B cell (primary cell): ENCODE data around the gene C2CD4A. TPM values are rescaled to one million over a fixed set of nuclear protein-coding genes. Genes with fewer than 3 reads are reported as not detected.

ENCODE experiments used
- ATAC-seq: fragments of 200-7000 bp; cut with Tn5 transposase; one replicate; pipeline ENCODE4 v1.10.0; 2021; ENCODE audit warnings: low read depth, mild to moderate bottlenecking, moderate number of reproducible peaks, moderate library complexity
- CTCF ChIA-PET: fragments of 350-600 bp; sonication (Branson Sonifier 250); formaldehyde crosslinking; loops from one replicate; lab custom pipeline; 2021; ENCODE audit warnings: antibody characterized with exemption, inconsistent platforms; lab: Charles Lee
- POLR2A ChIA-PET: fragments of 350-600 bp; sonication (Branson Sonifier 250); formaldehyde crosslinking; loops from one replicate; lab custom pipeline; 2021; ENCODE audit warnings: antibody characterized with exemption; lab: Charles Lee
- DNase-seq: peaks from one replicate; pipeline ENCODE4 v3.0.0; 2013
- H2AFZ ChIP-seq: 2 replicates; pipeline ENCODE4 v1.6.1; 2012; ENCODE audit warnings: mild to moderate bottlenecking, low read depth, low read length; ENCODE audit not compliant: insufficient read depth, poor library complexity, severe bottlenecking
- H3K27ac ChIP-seq, 2 donors: 1 replicate in 1 of 2; 2 replicates in 1 of 2; pipeline ENCODE4 v1.5.1; 2012 to 2013; ENCODE audit warnings: low read length in 2 of 2, mild to moderate bottlenecking in 2 of 2, moderate library complexity in 1 of 2
- H3K27me3 ChIP-seq, 4 experiments: fragments of 200-600 bp in 1 of 4; sonication (generic) in 1 of 4; replicated peaks in 1 of 4; 1 replicate in 2 of 4; 2 replicates in 2 of 4; pipeline versions ENCODE4 v1.6.1 to v1.7.0; 2013 to 2016; ENCODE audit warnings: low read length in 3 of 4, mild to moderate bottlenecking in 2 of 4, mixed read lengths in 1 of 4, moderate library complexity in 1 of 4; ENCODE audit not compliant: insufficient read depth in 4 of 4, control insufficient read depth in 3 of 4; ENCODE audit errors: control extremely low read depth in 1 of 4
- H3K36me3 ChIP-seq, 2 experiments: replicated peaks in 1 of 2; 1 replicate in 1 of 2; 2 replicates in 1 of 2; pipeline versions ENCODE4 v1.6.1 to v1.7.1; 2013; ENCODE audit warnings: low read length in 1 of 2; ENCODE audit not compliant: insufficient read depth in 2 of 2, control insufficient read depth in 1 of 2; ENCODE audit errors: control extremely low read depth in 1 of 2, extremely low read depth in 1 of 2
- H3K4me1 ChIP-seq, 2 donors: fragments of 200-600 bp in 1 of 2; sonication (generic) in 1 of 2; 1 replicate in 1 of 2; 2 replicates in 1 of 2; pipeline versions ENCODE4 v1.5.1 to v1.6.1; 2013 to 2017; ENCODE audit warnings: low read length in 2 of 2; ENCODE audit not compliant: control insufficient read depth in 2 of 2, insufficient read depth in 2 of 2
- H3K4me2 ChIP-seq: replicated peaks from 2 replicates; pipeline ENCODE3; 2012; ENCODE audit warnings: mild to moderate bottlenecking, low read depth, low read length; ENCODE audit not compliant: poor library complexity, severe bottlenecking
- H3K4me3 ChIP-seq, 5 experiments: fragments of 200-600 bp in 1 of 5; sonication (generic) in 1 of 5; 1 replicate in 3 of 5; 2 replicates in 2 of 5; pipeline versions ENCODE4 v1.5.1 to v1.7.0; 2011 to 2016; ENCODE audit warnings: low read length in 4 of 5, mild to moderate bottlenecking in 4 of 5, low read depth in 2 of 5, control low read depth in 1 of 5, moderate library complexity in 1 of 5; ENCODE audit not compliant: insufficient read depth in 1 of 5; ENCODE audit errors: control extremely low read depth in 1 of 5, extremely low read depth in 1 of 5
- H3K79me2 ChIP-seq: fragments of 200-600 bp; sonication (generic); one replicate; pipeline ENCODE4 v1.6.0; 2016; ENCODE audit warnings: low read length; ENCODE audit not compliant: control insufficient read depth, insufficient read depth
- H3K9ac ChIP-seq: fragments of 200-600 bp; sonication (generic); 2 replicates; pipeline ENCODE4 v1.6.1; 2017; ENCODE audit warnings: mild to moderate bottlenecking, low read length, moderate library complexity
- H3K9me3 ChIP-seq, 3 donors: one replicate each; pipeline versions ENCODE4 v1.6.1 to v1.7.1; 2013; ENCODE audit warnings: low read length in 2 of 3; ENCODE audit not compliant: control insufficient read depth in 2 of 3, insufficient read depth in 1 of 3; ENCODE audit errors: control extremely low read depth in 1 of 3
- H4K20me1 ChIP-seq: 2 replicates; pipeline ENCODE4 v1.6.0; 2012; ENCODE audit warnings: mild to moderate bottlenecking, low read length; ENCODE audit not compliant: insufficient read depth, control insufficient read depth, poor library complexity, severe bottlenecking
- H3K27ac Mint-ChIP-seq: one replicate; pipeline ENCODE4 v1.8.0; 2021; ENCODE audit warnings: mixed read lengths
- H3K27me3 Mint-ChIP-seq: one replicate; pipeline ENCODE4 v1.8.0; 2021; ENCODE audit warnings: mixed read lengths
- H3K4me1 Mint-ChIP-seq: one replicate; pipeline ENCODE4 v1.8.0; 2021; ENCODE audit warnings: mixed read lengths
- H3K4me3 Mint-ChIP-seq: one replicate; pipeline ENCODE4 v1.8.0; 2021; ENCODE audit warnings: mixed read lengths
- H3K9me3 Mint-ChIP-seq: one replicate; pipeline ENCODE4 v1.8.0; 2022; ENCODE audit warnings: mixed read lengths; ENCODE audit not compliant: insufficient read depth
- CTCF ChIP-seq: fragments of 200-600 bp; IDR thresholded peaks from one replicate; pipeline ENCODE4 v1.8.0; 2022; ENCODE audit warnings: antibody characterized with exemption, mild to moderate bottlenecking
- EZH2 ChIP-seq: IDR thresholded peaks from 2 replicates; pipeline ENCODE4 v1.6.1; 2012; ENCODE audit warnings: borderline replicate concordance, low read depth, mild to moderate bottlenecking, moderate library complexity, low read length; ENCODE audit not compliant: insufficient read depth, poor library complexity, severe bottlenecking
- WGBS: methylation state at CpG from one replicate; pipeline ENCODE4 v1.1.5; 2013; ENCODE audit warnings: missing lambda C conversion rate; ENCODE audit not compliant: insufficient coverage; 5-methylcytosine and 5-hydroxymethylcytosine counted together
- intact Hi-C: fragments of 100-400 bp; cut with micrococcal nuclease; formaldehyde crosslinking; loops from one replicate; pipeline ENCODE4 v1.10.0; 2022
- polyA plus RNA-seq: library from polyadenylated mRNA; depleted of rRNA; stranded (reverse); fragments of >200 nt; gene quantifications from 2 replicates; pipeline ENCODE4 v1.2.3, GENCODE V29; 2012
- total RNA-seq, 2 donors: library from RNA; stranded (reverse); fragments of 120-200 nt in 1 of 2; gene quantifications; 1 replicate in 1 of 2; 2 replicates in 1 of 2; pipeline versions ENCODE4 v1.2.3 to v1.2.4, GENCODE V29; 2013 to 2022

The C2CD4A gene
- total and polyA plus RNA-seq, 2 donors (not counting 1 experiment from before 2014, with no cell fraction given), result not detected

GRCh38 chr15:62112081-62112480 is 45.3 kb downstream of the C2CD4A start:
- Histone ChIP-seq H3K27ac (no peak overlapping the region), H3K79me2 (no peaks in the 10 kb centered on the region), H3K9me3 (no peaks in the 10 kb centered on the region), H3K4me1 (no peaks in the 10 kb centered on the region), H3K9ac (no peak overlapping the region), H2AFZ (no peak overlapping the region), H4K20me1 (no peaks in the 10 kb centered on the region), H3K27me3 (no peaks in the 10 kb centered on the region), H3K4me3 (no peak overlapping the region), H3K36me3 (no peaks in the 10 kb centered on the region), H3K4me2 (no peak overlapping the region)
- no peak overlapping the region for H3K4me3 Mint-ChIP-seq
- DNase-seq (no peak), ATAC-seq (no peak)
- ChIA-PET POLR2A (no interaction called here), CTCF (no interaction called here)
- H3K27me3 Mint-ChIP-seq, result peaks cover 23% of the 10 kb centered on the region
- no peak overlapping the region for H3K27ac Mint-ChIP-seq
- no peak for TF ChIP-seq CTCF
- no peak for TF ChIP-seq EZH2
- 100% methylated on average over 2 of the region's 4 CpGs for WGBS
- no peaks in the 10 kb centered on the region for H3K4me1 Mint-ChIP-seq
- no peaks in the 10 kb centered on the region for H3K9me3 Mint-ChIP-seq
- intact Hi-C loops, result no loop called here

- ChIA-PET CTCF (no interaction called here), POLR2A (no interaction called here)
- Mint-ChIP-seq H3K9me3 (no peaks in the 10 kb centered on the region), H3K4me3 (no peak overlapping the region), H3K4me1 (no peaks in the 10 kb centered on the region), H3K27me3 (peaks cover 29% of the 10 kb centered on the region), H3K27ac (no peak overlapping the region)
- H3K27ac ChIP-seq, result no peak overlapping the region
- H3K36me3 ChIP-seq, result no peaks in the 10 kb centered on the region
- H3K4me1 ChIP-seq, result no peaks in the 10 kb centered on the region
- H3K79me2 ChIP-seq, result no peaks in the 10 kb centered on the region
- WGBS, result 90% methylated on average over 11 of the region's 11 CpGs
- intact Hi-C loops, result no loop called here
- H3K4me2 ChIP-seq, result no peak overlapping the region
- H3K27me3 ChIP-seq, result peaks cover 0 to 4% (median 1%) of the 10 kb centered on the region in 4 experiments
- DNase-seq (no peak), ATAC-seq (no peak)
- no peak overlapping the region for H3K4me3 ChIP-seq
- H3K9ac ChIP-seq, result no peak overlapping the region
- H3K9me3 ChIP-seq, result no peaks in the 10 kb centered on the region
- TF ChIP-seq CTCF, result no peak
- no peak for TF ChIP-seq EZH2
- H4K20me1 ChIP-seq, result no peaks in the 10 kb centered on the region
- H2AFZ ChIP-seq, result no peak overlapping the region
These were observed 46.1 kb downstream of the C2CD4A start for GRCh38 chr15:62112616-62113593.
